Esophagus muscularis mucosa (tissue), 4 donors: Measurements from ENCODE around the gene DQX1. TPM values are rescaled to one million over a fixed set of nuclear protein-coding genes. Genes with fewer than 3 reads are reported as not detected.

Source experiments
- DNase-seq: peaks from one replicate; pipeline ENCODE4 v3.0.0-alpha.2; 2017; ENCODE audit errors: extremely low spot score
- H3K27ac ChIP-seq, 4 donors: fragments of 200-600 bp; sonication (generic); replicated peaks in 1 of 4; 1 replicate in 3 of 4; 2 replicates in 1 of 4; pipeline ENCODE4 v1.5.1; 2016 to 2019; ENCODE audit warnings: mild to moderate bottlenecking in 1 of 4
- H3K27me3 ChIP-seq, 4 donors: fragments of 200-600 bp; sonication (generic); one replicate each; pipeline versions ENCODE4 v1.5.1 to v1.6.0; 2016 to 2019
- H3K36me3 ChIP-seq, 4 donors: fragments of 200-600 bp; sonication (generic); one replicate each; pipeline ENCODE4 v1.5.1; 2016 to 2019
- H3K4me1 ChIP-seq, 4 donors: fragments of 200-600 bp; sonication (generic); one replicate each; pipeline ENCODE4 v1.5.1; 2016 to 2019
- H3K4me3 ChIP-seq, 4 donors: fragments of 200-600 bp; sonication (generic); 1 replicate in 2 of 4; 2 replicates in 2 of 4; pipeline ENCODE4 v1.5.1; 2016 to 2019; ENCODE audit warnings: mild to moderate bottlenecking in 4 of 4, moderate library complexity in 1 of 4
- H3K9me3 ChIP-seq, 4 donors: fragments of 200-600 bp; sonication (generic); 1 replicate in 3 of 4; 2 replicates in 1 of 4; pipeline ENCODE4 v1.5.1; 2016 to 2019
- CTCF ChIP-seq, 3 experiments: fragments of 200-600 bp in 2 of 3; fragments of 450-650 bp in 1 of 3; sonication (generic) in 2 of 3; IDR thresholded peaks; one replicate each; pipeline ENCODE4 v1.5.1; 2017 to 2019; ENCODE audit warnings: antibody characterized with exemption in 3 of 3, mild to moderate bottlenecking in 2 of 3, moderate library complexity in 1 of 3
- EP300 ChIP-seq: sonication (generic); formaldehyde crosslinking; IDR thresholded peaks from one replicate; pipeline ENCODE4 v1.6.1; 2017; ENCODE audit warnings: antibody characterized with exemption
- POLR2A ChIP-seq: fragments of 450-650 bp; IDR thresholded peaks from one replicate; pipeline ENCODE4 v1.6.1; 2017; ENCODE audit warnings: antibody characterized with exemption, moderate library complexity, mild to moderate bottlenecking, low read depth
- POLR2AphosphoS5 ChIP-seq, 2 donors: sonication (generic); formaldehyde crosslinking; IDR thresholded peaks; one replicate each; pipeline ENCODE4 v1.6.1; 2017; ENCODE audit warnings: antibody characterized with exemption in 2 of 2
- WGBS: methylation state at CpG from one replicate; pipeline ENCODE4 v1.1.5; 2018; 5-methylcytosine and 5-hydroxymethylcytosine counted together
- intact Hi-C: fragments of 100-400 bp; cut with DNase I; formaldehyde crosslinking; loops from one replicate; pipeline ENCODE4 v1.15.1; 2023
- total RNA-seq, 4 donors: library from RNA; depleted of rRNA; stranded (reverse); fragments of >200 nt; gene quantifications; one replicate each; pipeline versions ENCODE4 v1.1.0 to v1.2.1, GENCODE V29; 2016

DQX1 gene
- total RNA-seq, 4 donors from 2014 or later: not detected

- H3K4me3 ChIP-seq: peak within 1 kb of the TSS; percentile 71 to 99 (median 86)
- 3% methylated on average over 27 of the region's 56 CpGs for WGBS
- H3K27ac ChIP-seq: peak within 1 kb of the TSS; percentile 92 to 99 (median 99)
- peaks cover 0 to 21% (median 18%) of the 10 kb centered on the region in 4 donors for H3K36me3 ChIP-seq
- intact Hi-C loops: no loop called here
- no peaks in the 10 kb centered on the region for H3K9me3 ChIP-seq
- H3K27me3 ChIP-seq: peaks cover 0 to 75% (median 23%) of the 10 kb centered on the region in 4 donors
- peak; percentile 100 for DNase-seq
- TF ChIP-seq POLR2AphosphoS5 (IDR thresholded peaks at IDR 0.05): peak; percentile 78 to 86
- TF ChIP-seq POLR2A: no peak
- peak in 2 of 3 experiments; percentile 29 to 30 for TF ChIP-seq CTCF (IDR thresholded peaks at IDR 0.05)
- no peak for TF ChIP-seq EP300
- H3K4me1 ChIP-seq: peaks cover 34 to 55% (median 50%) of the 10 kb centered on the region in 4 donors
These were observed 18.7 kb downstream of the DQX1 start, which contains the start of gene PCGF1 for GRCh38 chr2:74507145-74507925. PCGF1 (minus strand) TSS chr2:74507695; CDS start chr2:74507668, 27 bp downstream.

GRCh38 chr2:74505448-74506246 lies 20.4 kb downstream of the DQX1 start:
- WGBS: 93% methylated on average over 14 of the region's 14 CpGs
- Histone ChIP-seq H3K27ac (no peak overlapping the region), H3K9me3 (no peaks in the 10 kb centered on the region), H3K36me3 (peaks cover 0 to 21% (median 18%) of the 10 kb centered on the region in 4 donors), H3K27me3 (peaks cover 0 to 75% (median 18%) of the 10 kb centered on the region in 4 donors), H3K4me3 (peak overlapping the region in 1 of 4 donors; percentile 99), H3K4me1 (peaks cover 36 to 58% (median 54%) of the 10 kb centered on the region in 4 donors)
- intact Hi-C loops: no loop called here
- no peak for DNase-seq
- no peak for TF ChIP-seq POLR2AphosphoS5 (IDR thresholded peaks at IDR 0.05)

- intact Hi-C loops: no loop called here
- Histone ChIP-seq H3K36me3 (peaks cover 0 to 21% (median 18%) of the 10 kb centered on the region in 4 donors), H3K4me3 (peak overlapping the region in 1 of 4 donors; percentile 56), H3K27ac (no peak overlapping the region), H3K9me3 (no peaks in the 10 kb centered on the region), H3K27me3 (peaks cover 0 to 75% (median 28%) of the 10 kb centered on the region in 4 donors), H3K4me1 (peaks cover 39 to 63% (median 57%) of the 10 kb centered on the region in 4 donors)
- no peak for DNase-seq
- 96% methylated on average over 3 of the region's 3 CpGs for WGBS
- TF ChIP-seq POLR2A (no peak), POLR2AphosphoS5 (IDR thresholded peaks at IDR 0.05) (no peak), EP300 (no peak), CTCF (IDR thresholded peaks at IDR 0.05) (no peak)
These were observed 21.4 kb downstream of the DQX1 start for GRCh38 chr2:74504591-74504990.

GRCh38 chr2:74503506-74504475 lies 22.2 kb downstream of the DQX1 start:
- Histone ChIP-seq H3K36me3 (peaks cover 0 to 21% (median 18%) of the 10 kb centered on the region in 4 donors), H3K4me3 (peak overlapping the region; percentile 52 to 66 (median 56)), H3K9me3 (no peaks in the 10 kb centered on the region), H3K27me3 (peaks cover 0 to 78% (median 36%) of the 10 kb centered on the region in 4 donors), H3K27ac (peak overlapping the region; percentile 58 to 77 (median 72)), H3K4me1 (peaks cover 47 to 71% (median 65%) of the 10 kb centered on the region in 4 donors)
- intact Hi-C loops: loop anchor here (2.0 kb wide), 1 partner anchor 25 kb away; the partner anchor contains the start of genes AUP1 and HTRA2
- 56% methylated on average over 26 of the region's 45 CpGs for WGBS
- TF ChIP-seq POLR2AphosphoS5 (IDR thresholded peaks at IDR 0.05) (no peak), EP300 (no peak), POLR2A (no peak), CTCF (IDR thresholded peaks at IDR 0.05) (no peak)
- DNase-seq: no peak
